ENCODE data around the gene RELB. TPM values are rescaled to one million over a fixed set of nuclear protein-coding genes. Genes with fewer than 3 reads are reported as not detected.

Gene RELB
- total and polyA plus RNA-seq, 2 donors (not counting 3 experiments of a cell fraction or from before 2014, with no cell fraction given): 13.2 to 14.4 TPM

DNA sequence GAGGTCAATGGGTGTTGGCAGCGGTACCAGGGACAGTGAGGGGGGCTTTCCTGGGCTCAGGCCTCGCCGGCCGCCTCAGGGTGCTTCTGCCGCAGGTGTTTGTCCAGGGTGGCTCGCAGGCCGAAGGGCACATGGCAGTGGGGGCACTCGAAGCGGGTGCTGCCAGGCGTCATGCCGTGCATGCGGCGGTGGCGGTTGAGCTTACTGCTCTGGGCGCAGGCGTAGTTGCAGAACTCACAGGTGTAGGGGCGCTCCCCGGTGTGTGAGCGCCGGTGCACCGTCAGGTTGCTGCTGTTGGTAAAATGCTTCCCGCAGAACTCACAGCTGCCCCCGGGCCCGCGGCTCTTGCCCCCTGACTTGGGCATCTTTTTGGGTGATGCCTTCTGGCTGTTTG, 70.3 kb downstream of the RELB start:
- Histone ChIP-seq H3K27me3 (ENCODE audit: control insufficient read depth in 2 of 2, insufficient read depth in 2 of 2, low read length in 2 of 2) (no peaks in the 10 kb centered on the region), H4K20me1 (replicated peaks; ENCODE audit: control insufficient read depth, extremely low read depth, insufficient read depth, low read length) (no peaks in the 10 kb centered on the region), H3K36me3 (ENCODE audit: control insufficient read depth in 2 of 2, extremely low read depth in 1 of 2, insufficient read depth in 2 of 2, low read length in 2 of 2) (peaks cover 2 to 29% of the 10 kb centered on the region in 2 experiments), H3K9me3 (replicated peaks; ENCODE audit: control insufficient read depth, insufficient read depth, low read length) (no peaks in the 10 kb centered on the region), H3K79me2 (ENCODE audit: control insufficient read depth, insufficient read depth, low read length) (no peaks in the 10 kb centered on the region), H3K9ac (replicated peaks; ENCODE audit: extremely low read depth, insufficient read depth, low read length) (no peak overlapping the region), H3K4me3 (replicated peaks in 1 of 3; ENCODE audit: insufficient read depth in 1 of 3, low read depth in 1 of 3, low read length in 3 of 3) (no peak overlapping the region), H3K4me2 (ENCODE audit: insufficient read depth, low read length) (no peak overlapping the region), H3K4me1 (ENCODE audit: control insufficient read depth, extremely low read depth, insufficient read depth, low read length) (peaks cover 2% of the 10 kb centered on the region), H3K27ac (ENCODE audit: insufficient read depth, low read depth, low read length) (no peak overlapping the region), H3K9me1 (replicated peaks; ENCODE audit: control insufficient read depth, extremely low read depth, insufficient read depth, low read length) (no peaks in the 10 kb centered on the region), H2AFZ (ENCODE audit: low read depth, low read length) (no peak overlapping the region)
- intact Hi-C loops (cut with micrococcal nuclease): no loop called here
- no TSS peak for BruUV-seq (replicated peaks)
- no peak for DNase-seq (ENCODE audit: low read depth, low spot score)
- no peak for TF ChIP-seq FOS (IDR thresholded peaks at IDR 0.05; ENCODE audit: borderline replicate concordance, insufficient read depth, low read length)
- TF ChIP-seq, protein P1, sequence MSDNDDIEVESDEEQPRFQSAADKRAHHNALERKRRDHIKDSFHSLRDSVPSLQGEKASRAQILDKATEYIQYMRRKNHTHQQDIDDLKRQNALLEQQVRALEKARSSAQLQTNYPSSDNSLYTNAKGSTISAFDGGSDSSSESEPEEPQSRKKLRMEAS (IDR thresholded peaks at IDR 0.05; ENCODE audit: insufficient read depth, insufficient read length): no peak
- TF ChIP-seq, protein P2, sequence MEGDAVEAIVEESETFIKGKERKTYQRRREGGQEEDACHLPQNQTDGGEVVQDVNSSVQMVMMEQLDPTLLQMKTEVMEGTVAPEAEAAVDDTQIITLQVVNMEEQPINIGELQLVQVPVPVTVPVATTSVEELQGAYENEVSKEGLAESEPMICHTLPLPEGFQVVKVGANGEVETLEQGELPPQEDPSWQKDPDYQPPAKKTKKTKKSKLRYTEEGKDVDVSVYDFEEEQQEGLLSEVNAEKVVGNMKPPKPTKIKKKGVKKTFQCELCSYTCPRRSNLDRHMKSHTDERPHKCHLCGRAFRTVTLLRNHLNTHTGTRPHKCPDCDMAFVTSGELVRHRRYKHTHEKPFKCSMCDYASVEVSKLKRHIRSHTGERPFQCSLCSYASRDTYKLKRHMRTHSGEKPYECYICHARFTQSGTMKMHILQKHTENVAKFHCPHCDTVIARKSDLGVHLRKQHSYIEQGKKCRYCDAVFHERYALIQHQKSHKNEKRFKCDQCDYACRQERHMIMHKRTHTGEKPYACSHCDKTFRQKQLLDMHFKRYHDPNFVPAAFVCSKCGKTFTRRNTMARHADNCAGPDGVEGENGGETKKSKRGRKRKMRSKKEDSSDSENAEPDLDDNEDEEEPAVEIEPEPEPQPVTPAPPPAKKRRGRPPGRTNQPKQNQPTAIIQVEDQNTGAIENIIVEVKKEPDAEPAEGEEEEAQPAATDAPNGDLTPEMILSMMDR (IDR thresholded peaks at IDR 0.05; ENCODE audit: extremely low read depth in 1 of 2, insufficient read depth in 1 of 2, low read depth in 1 of 2, low read length in 2 of 2): no peak
- no peak for TF ChIP-seq GATA2 (IDR thresholded peaks at IDR 0.05; ENCODE audit: insufficient read depth, insufficient read length, low read depth, low read length)
- no peak for TF ChIP-seq EZH2 (IDR thresholded peaks at IDR 0.05; ENCODE audit: borderline replicate concordance, low read depth, low read length, severe bottlenecking)
- no peak for TF ChIP-seq MYC (IDR thresholded peaks at IDR 0.05; ENCODE audit: low read depth, low read length)
- no peak for TF ChIP-seq POLR2AphosphoS5 (IDR thresholded peaks at IDR 0.05; ENCODE audit: insufficient read depth, low read depth, low read length)
- TF ChIP-seq POLR2A (IDR thresholded peaks at IDR 0.05; ENCODE audit: low read depth, low read length): no peak
- no peak for TF ChIP-seq JUN (IDR thresholded peaks at IDR 0.05; ENCODE audit: borderline replicate concordance, insufficient read depth, insufficient read length, low read depth)
- ChIA-PET POLR2A (interaction anchor here (1.1 kb wide), 1 partner anchor 8 kb away, joined by 3 read pairs; no protein-coding TSS in a partner anchor), CTCF (interaction anchor here (2.1 kb wide), 1 partner anchor 12 kb away, joined by 13 read pairs; no protein-coding TSS in a partner anchor)
- dilution Hi-C loops (cut with MboI; ENCODE audit: extremely low pct_ligation_motif_present, low sequenced_read_pairs): no loop called here
- no peak for FAIRE-seq
